HG02623 (cell line): ENCODE measurements around the gene SDHC.
"Not testable (repeated sequence)": the region's sequence is repeated elsewhere in the genome, so short reads cannot be mapped to it uniquely, and the experiment has no call there.

Source experiments
- ATAC-seq: cut with Tn5 transposase; IDR thresholded peaks from one replicate; pipeline ENCODE4 v1.9.1; 2021; ENCODE audit warnings: moderate library complexity; ENCODE audit not compliant: unreplicated experiment

SDHC gene

GRCh38 chr1:161309868-161310267 lies 4.3 kb upstream of the SDHC start, which contains the start of gene MPZ:
Gene MPZ (minus strand): TSS chr1:161309968. CDS start chr1:161309905, 63 bp downstream.
- ATAC-seq, result no peak

- no peak for ATAC-seq
These were observed 2.5 kb upstream of the SDHC start for GRCh38 chr1:161311595-161312181.

- ATAC-seq, result no peak
These were observed 504 bp upstream of the SDHC start for GRCh38 chr1:161313554-161314200.

GRCh38 chr1:161315841-161316674 lies 1.9 kb downstream of the SDHC start:
- ATAC-seq, result not testable (repeated sequence)

GRCh38 chr1:161324020-161324419 lies 9.8 kb downstream of the SDHC start:
- ATAC-seq, result no peak

GRCh38 chr1:161330346-161330745 lies 16.2 kb downstream of the SDHC start:
- no peak for ATAC-seq

- ATAC-seq, result no peak
These were observed 19.0 kb downstream of the SDHC start for GRCh38 chr1:161333166-161333565.

- ATAC-seq, result no peak
These were observed 21.6 kb downstream of the SDHC start for GRCh38 chr1:161335796-161336195.

GRCh38 chr1:161342177-161342576 lies 28.0 kb downstream of the SDHC start:
- ATAC-seq, result no peak

GRCh38 chr1:161342821-161343220 lies 28.6 kb downstream of the SDHC start:
- no peak for ATAC-seq

- no peak for ATAC-seq
These were observed 36.5 kb downstream of the SDHC start for GRCh38 chr1:161350671-161351070.

GRCh38 chr1:161351482-161351881 lies 37.3 kb downstream of the SDHC start:
- no peak for ATAC-seq

GRCh38 chr1:161357073-161357472 lies 42.9 kb downstream of the SDHC start:
- ATAC-seq, result no peak

- no peak for ATAC-seq
These were observed 45.1 kb downstream of the SDHC start for GRCh38 chr1:161359291-161359690.

- ATAC-seq, result no peak
These were observed 50.2 kb downstream of the SDHC start for GRCh38 chr1:161364332-161364731.

GRCh38 chr1:161365207-161365606 lies 51.0 kb downstream of the SDHC start:
- no peak for ATAC-seq

- peak; percentile 86 for ATAC-seq
These were observed 53.7 kb downstream of the SDHC start, which contains the start of gene CFAP126 for GRCh38 chr1:161367684-161368400. Gene CFAP126 (minus strand): TSS chr1:161367876. CDS start chr1:161367868, 8 bp downstream.

GRCh38 chr1:161373442-161373841 lies 59.3 kb downstream of the SDHC start:
- ATAC-seq, result no peak

GRCh38 chr1:161374373-161374772 lies 60.2 kb downstream of the SDHC start:
- ATAC-seq, result no peak

- no peak for ATAC-seq
These were observed 63.8 kb downstream of the SDHC start for GRCh38 chr1:161378014-161378413.

GRCh38 chr1:161379071-161379470 lies 64.9 kb downstream of the SDHC start:
- no peak for ATAC-seq
